ENCODE data around the gene MS4A4E.
"Not testable (repeated sequence)": the region's sequence is repeated elsewhere in the genome, so short reads cannot be mapped to it uniquely, and the experiment has no call there.

DNA sequence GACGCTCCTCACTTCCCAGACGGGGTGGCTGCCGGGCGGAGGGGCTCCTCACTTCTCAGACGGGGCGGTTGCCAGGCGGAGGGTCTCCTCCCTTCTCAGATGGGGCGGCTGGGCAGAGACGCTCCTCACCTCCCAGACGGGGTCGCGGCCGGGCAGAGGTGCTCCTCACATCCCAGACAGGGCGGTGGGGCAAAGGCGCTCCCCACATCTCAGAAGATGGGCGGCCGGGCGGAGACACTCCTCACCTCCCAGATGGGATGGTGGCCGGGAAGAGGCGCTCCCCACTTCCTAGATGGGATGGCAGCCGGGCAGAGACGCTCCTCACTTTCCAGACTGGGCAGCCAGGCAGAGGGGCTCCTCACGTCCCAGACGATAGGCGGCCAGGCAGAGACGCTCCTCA lies 41.6 kb downstream of the MS4A4E start:
- TF ChIP-seq, protein P1, sequence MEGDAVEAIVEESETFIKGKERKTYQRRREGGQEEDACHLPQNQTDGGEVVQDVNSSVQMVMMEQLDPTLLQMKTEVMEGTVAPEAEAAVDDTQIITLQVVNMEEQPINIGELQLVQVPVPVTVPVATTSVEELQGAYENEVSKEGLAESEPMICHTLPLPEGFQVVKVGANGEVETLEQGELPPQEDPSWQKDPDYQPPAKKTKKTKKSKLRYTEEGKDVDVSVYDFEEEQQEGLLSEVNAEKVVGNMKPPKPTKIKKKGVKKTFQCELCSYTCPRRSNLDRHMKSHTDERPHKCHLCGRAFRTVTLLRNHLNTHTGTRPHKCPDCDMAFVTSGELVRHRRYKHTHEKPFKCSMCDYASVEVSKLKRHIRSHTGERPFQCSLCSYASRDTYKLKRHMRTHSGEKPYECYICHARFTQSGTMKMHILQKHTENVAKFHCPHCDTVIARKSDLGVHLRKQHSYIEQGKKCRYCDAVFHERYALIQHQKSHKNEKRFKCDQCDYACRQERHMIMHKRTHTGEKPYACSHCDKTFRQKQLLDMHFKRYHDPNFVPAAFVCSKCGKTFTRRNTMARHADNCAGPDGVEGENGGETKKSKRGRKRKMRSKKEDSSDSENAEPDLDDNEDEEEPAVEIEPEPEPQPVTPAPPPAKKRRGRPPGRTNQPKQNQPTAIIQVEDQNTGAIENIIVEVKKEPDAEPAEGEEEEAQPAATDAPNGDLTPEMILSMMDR (IDR thresholded peaks at IDR 0.05): not testable (repeated sequence)
- not testable (repeated sequence) for TF ChIP-seq POLR2A (IDR thresholded peaks at IDR 0.05)
